Fibroblast of skin of right quadriceps (primary cell): ENCODE data around the gene CAMK2N2.

Source experiments
- DNase-seq: peaks from one replicate; pipeline ENCODE4 v3.0.0-alpha.2; 2013

CAMK2N2 gene

GRCh38 chr3:184239708-184240107 is 21.6 kb downstream of the CAMK2N2 start:
- DNase-seq = no peak

GRCh38 chr3:184239221-184239620 is 22.1 kb downstream of the CAMK2N2 start:
- no peak for DNase-seq

- DNase-seq = no peak
These were observed 23.0 kb downstream of the CAMK2N2 start for GRCh38 chr3:184238246-184238818.

GRCh38 chr3:184237807-184238206 is 23.5 kb downstream of the CAMK2N2 start:
- DNase-seq = no peak

GRCh38 chr3:184237211-184237610 is 24.1 kb downstream of the CAMK2N2 start:
- no peak for DNase-seq

GRCh38 chr3:184236636-184237035 is 24.7 kb downstream of the CAMK2N2 start:
- DNase-seq = no peak

- no peak for DNase-seq
These were observed 25.3 kb downstream of the CAMK2N2 start for GRCh38 chr3:184236033-184236410.

GRCh38 chr3:184235381-184236032 is 25.8 kb downstream of the CAMK2N2 start:
- DNase-seq = no peak

GRCh38 chr3:184234671-184235380 is 26.5 kb downstream of the CAMK2N2 start:
- DNase-seq = no peak

- peak; percentile 44 for DNase-seq
These were observed 27.1 kb downstream of the CAMK2N2 start for GRCh38 chr3:184234224-184234623.

- no peak for DNase-seq
These were observed 28.1 kb downstream of the CAMK2N2 start for GRCh38 chr3:184233127-184233843.

GRCh38 chr3:184231671-184232070 is 29.7 kb downstream of the CAMK2N2 start:
- DNase-seq = no peak

- no peak for DNase-seq
These were observed 30.5 kb downstream of the CAMK2N2 start for GRCh38 chr3:184230603-184231528.

- DNase-seq = no peak
These were observed 31.2 kb downstream of the CAMK2N2 start for GRCh38 chr3:184230081-184230602.

GRCh38 chr3:184229394-184230080 is 31.8 kb downstream of the CAMK2N2 start, which contains the start of gene VWA5B2:
TSS of gene VWA5B2 (plus strand) at chr3:184229585. CDS start at chr3:184230529, 944 bp downstream.
- DNase-seq = peak; percentile 18

- no peak for DNase-seq
These were observed 32.8 kb downstream of the CAMK2N2 start for GRCh38 chr3:184228376-184229137.

- DNase-seq = peak; percentile 9
These were observed 33.8 kb downstream of the CAMK2N2 start for GRCh38 chr3:184227481-184227935.

GRCh38 chr3:184223946-184224345 is 37.4 kb downstream of the CAMK2N2 start:
- DNase-seq = no peak

- no peak for DNase-seq
These were observed 38.8 kb downstream of the CAMK2N2 start for GRCh38 chr3:184222521-184222920.

- DNase-seq = no peak
These were observed 42.5 kb downstream of the CAMK2N2 start for GRCh38 chr3:184218814-184219213.

- DNase-seq = no peak
These were observed 49.6 kb downstream of the CAMK2N2 start for GRCh38 chr3:184211718-184212117.
